Neural cell (in vitro differentiated cells): ENCODE results near the gene KCNJ10.

ENCODE experiments used
- EP300 ChIP-seq: fragments of 450-650 bp; conservative IDR thresholded peaks from 2 replicates; pipeline ENCODE4 v1.6.1; 2014; ENCODE audit warnings: antibody characterized with exemption, mild to moderate bottlenecking, moderate library complexity; ENCODE audit not compliant: poor library complexity, severe bottlenecking
- EZH2 ChIP-seq: fragments of 200-600, 300-800 bp; shearing (Covaris generic), sonication (generic); IDR thresholded peaks from 2 replicates; pipeline ENCODE4 v1.6.1; 2014; ENCODE audit warnings: antibody characterized with exemption, low read length, borderline replicate concordance, mild to moderate bottlenecking; ENCODE audit not compliant: insufficient read depth, poor library complexity, severe bottlenecking
- MXI1 ChIP-seq: fragments of 450-650 bp; conservative IDR thresholded peaks from 2 replicates; pipeline ENCODE4 v1.6.1; 2014; ENCODE audit warnings: antibody characterized with exemption, mild to moderate bottlenecking; ENCODE audit not compliant: poor library complexity, severe bottlenecking
- POLR2AphosphoS5 ChIP-seq: IDR thresholded peaks from 2 replicates; pipeline ENCODE4 v1.6.1; 2012
- RAD21 ChIP-seq: fragments of 450-650 bp; conservative IDR thresholded peaks from 2 replicates; pipeline ENCODE4 v1.6.1; 2014; ENCODE audit warnings: antibody characterized with exemption, mild to moderate bottlenecking, moderate library complexity
- TAF1 ChIP-seq: IDR thresholded peaks from 2 replicates; pipeline ENCODE4 v1.6.1; 2012; ENCODE audit warnings: low read depth
- TF ChIP-seq, protein P1 (sequence below): fragments of 450-650 bp; IDR thresholded peaks from 2 replicates; pipeline ENCODE4 v1.5.1; 2014; ENCODE audit warnings: antibody characterized with exemption, mild to moderate bottlenecking, moderate library complexity; ENCODE audit not compliant: poor library complexity, severe bottlenecking
- TF ChIP-seq, protein P2 (sequence below): IDR thresholded peaks from 2 replicates; pipeline ENCODE4 v1.6.1; 2012; ENCODE audit warnings: borderline replicate concordance

DNA sequence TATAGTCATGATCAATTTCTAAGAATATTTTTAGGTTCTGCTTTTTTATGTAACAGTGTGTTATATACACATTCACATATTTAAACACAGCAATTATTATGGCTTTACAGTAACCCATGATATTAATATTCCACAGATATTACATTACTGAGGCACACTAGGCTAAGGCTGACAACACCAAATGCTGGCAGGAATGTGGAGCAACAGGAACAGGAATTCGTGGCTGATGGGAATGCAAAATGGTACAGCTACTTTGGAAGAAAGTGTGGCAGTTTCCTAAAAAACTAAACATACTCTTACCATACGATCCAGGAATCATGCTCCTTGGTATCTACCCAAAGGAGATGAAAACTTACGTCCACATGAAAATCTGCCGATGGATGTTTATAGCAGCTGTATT, 9.5 kb upstream of the KCNJ10 start:
- no peak for TF ChIP-seq EZH2
- TF ChIP-seq, protein P1, sequence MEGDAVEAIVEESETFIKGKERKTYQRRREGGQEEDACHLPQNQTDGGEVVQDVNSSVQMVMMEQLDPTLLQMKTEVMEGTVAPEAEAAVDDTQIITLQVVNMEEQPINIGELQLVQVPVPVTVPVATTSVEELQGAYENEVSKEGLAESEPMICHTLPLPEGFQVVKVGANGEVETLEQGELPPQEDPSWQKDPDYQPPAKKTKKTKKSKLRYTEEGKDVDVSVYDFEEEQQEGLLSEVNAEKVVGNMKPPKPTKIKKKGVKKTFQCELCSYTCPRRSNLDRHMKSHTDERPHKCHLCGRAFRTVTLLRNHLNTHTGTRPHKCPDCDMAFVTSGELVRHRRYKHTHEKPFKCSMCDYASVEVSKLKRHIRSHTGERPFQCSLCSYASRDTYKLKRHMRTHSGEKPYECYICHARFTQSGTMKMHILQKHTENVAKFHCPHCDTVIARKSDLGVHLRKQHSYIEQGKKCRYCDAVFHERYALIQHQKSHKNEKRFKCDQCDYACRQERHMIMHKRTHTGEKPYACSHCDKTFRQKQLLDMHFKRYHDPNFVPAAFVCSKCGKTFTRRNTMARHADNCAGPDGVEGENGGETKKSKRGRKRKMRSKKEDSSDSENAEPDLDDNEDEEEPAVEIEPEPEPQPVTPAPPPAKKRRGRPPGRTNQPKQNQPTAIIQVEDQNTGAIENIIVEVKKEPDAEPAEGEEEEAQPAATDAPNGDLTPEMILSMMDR, result no peak
- TF ChIP-seq MXI1, result no peak
- TF ChIP-seq RAD21, result no peak
- TF ChIP-seq, protein P2, sequence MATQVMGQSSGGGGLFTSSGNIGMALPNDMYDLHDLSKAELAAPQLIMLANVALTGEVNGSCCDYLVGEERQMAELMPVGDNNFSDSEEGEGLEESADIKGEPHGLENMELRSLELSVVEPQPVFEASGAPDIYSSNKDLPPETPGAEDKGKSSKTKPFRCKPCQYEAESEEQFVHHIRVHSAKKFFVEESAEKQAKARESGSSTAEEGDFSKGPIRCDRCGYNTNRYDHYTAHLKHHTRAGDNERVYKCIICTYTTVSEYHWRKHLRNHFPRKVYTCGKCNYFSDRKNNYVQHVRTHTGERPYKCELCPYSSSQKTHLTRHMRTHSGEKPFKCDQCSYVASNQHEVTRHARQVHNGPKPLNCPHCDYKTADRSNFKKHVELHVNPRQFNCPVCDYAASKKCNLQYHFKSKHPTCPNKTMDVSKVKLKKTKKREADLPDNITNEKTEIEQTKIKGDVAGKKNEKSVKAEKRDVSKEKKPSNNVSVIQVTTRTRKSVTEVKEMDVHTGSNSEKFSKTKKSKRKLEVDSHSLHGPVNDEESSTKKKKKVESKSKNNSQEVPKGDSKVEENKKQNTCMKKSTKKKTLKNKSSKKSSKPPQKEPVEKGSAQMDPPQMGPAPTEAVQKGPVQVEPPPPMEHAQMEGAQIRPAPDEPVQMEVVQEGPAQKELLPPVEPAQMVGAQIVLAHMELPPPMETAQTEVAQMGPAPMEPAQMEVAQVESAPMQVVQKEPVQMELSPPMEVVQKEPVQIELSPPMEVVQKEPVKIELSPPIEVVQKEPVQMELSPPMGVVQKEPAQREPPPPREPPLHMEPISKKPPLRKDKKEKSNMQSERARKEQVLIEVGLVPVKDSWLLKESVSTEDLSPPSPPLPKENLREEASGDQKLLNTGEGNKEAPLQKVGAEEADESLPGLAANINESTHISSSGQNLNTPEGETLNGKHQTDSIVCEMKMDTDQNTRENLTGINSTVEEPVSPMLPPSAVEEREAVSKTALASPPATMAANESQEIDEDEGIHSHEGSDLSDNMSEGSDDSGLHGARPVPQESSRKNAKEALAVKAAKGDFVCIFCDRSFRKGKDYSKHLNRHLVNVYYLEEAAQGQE, result no peak
- TF ChIP-seq TAF1, result no peak
- TF ChIP-seq POLR2AphosphoS5, result no peak
- TF ChIP-seq EP300, result no peak
